ENCODE measurements around the gene SLC28A3.

DNA sequence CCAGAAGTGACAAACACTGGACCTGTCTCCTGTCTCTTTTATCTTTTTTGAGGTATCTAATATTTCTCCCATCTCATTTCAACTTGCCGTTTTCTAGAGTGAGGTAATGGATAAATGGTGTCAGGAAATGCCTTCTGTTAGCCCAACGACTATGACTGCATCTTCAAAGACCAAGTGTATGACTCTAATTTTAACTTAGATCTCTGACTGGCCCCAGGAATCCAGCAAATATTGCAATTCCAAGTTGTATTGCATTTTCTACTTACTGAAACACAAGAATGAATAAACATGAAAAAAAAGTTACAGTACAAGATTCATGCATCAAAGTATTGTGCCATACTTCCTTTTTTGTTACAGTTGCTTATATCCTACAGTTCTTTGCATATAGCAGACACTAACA, 26.3 kb downstream of the SLC28A3 start:
- TF ChIP-seq, protein P1, sequence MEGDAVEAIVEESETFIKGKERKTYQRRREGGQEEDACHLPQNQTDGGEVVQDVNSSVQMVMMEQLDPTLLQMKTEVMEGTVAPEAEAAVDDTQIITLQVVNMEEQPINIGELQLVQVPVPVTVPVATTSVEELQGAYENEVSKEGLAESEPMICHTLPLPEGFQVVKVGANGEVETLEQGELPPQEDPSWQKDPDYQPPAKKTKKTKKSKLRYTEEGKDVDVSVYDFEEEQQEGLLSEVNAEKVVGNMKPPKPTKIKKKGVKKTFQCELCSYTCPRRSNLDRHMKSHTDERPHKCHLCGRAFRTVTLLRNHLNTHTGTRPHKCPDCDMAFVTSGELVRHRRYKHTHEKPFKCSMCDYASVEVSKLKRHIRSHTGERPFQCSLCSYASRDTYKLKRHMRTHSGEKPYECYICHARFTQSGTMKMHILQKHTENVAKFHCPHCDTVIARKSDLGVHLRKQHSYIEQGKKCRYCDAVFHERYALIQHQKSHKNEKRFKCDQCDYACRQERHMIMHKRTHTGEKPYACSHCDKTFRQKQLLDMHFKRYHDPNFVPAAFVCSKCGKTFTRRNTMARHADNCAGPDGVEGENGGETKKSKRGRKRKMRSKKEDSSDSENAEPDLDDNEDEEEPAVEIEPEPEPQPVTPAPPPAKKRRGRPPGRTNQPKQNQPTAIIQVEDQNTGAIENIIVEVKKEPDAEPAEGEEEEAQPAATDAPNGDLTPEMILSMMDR (IDR thresholded peaks at IDR 0.05): no peak
- TF ChIP-seq EP300 (IDR thresholded peaks at IDR 0.05) (no peak), POLR2A (IDR thresholded peaks at IDR 0.05) (no peak), POLR2AphosphoS5 (IDR thresholded peaks at IDR 0.05) (no peak)

Measured in gastroesophageal sphincter (tissue), 3 donors.